Keratinocyte (primary cell): ENCODE data around the gene KIF1C. TPM values are rescaled to one million over a fixed set of nuclear protein-coding genes. Genes with fewer than 3 reads are reported as not detected.

Experiments
- DNase-seq: peaks from one replicate; pipeline ENCODE4 v3.0.0-alpha.2; 2011; ENCODE audit warnings: low read depth, missing footprints, low spot score
- FAIRE-seq: peaks from 2 replicates; lab custom pipeline; 2011; peaks lifted over from hg19 to GRCh38; lab: Jason Lieb, UNC
- H2AFZ ChIP-seq: 2 replicates; pipeline ENCODE4 v1.6.0; 2012; ENCODE audit warnings: low read length, control low read depth, inconsistent platforms; ENCODE audit not compliant: control insufficient read depth
- H3K27ac ChIP-seq: 2 replicates; pipeline ENCODE4 v1.5.1; 2011; ENCODE audit warnings: low read length; ENCODE audit not compliant: control insufficient read depth, insufficient read depth
- H3K27me3 ChIP-seq: 3 replicates; pipeline ENCODE4 v1.6.0; 2011; ENCODE audit warnings: low read length; ENCODE audit not compliant: control insufficient read depth, insufficient read depth; ENCODE audit errors: extremely low read depth
- H3K36me3 ChIP-seq, 2 experiments: 2 replicates in 1 of 2; 3 replicates in 1 of 2; pipeline ENCODE4 v1.5.1; 2011; ENCODE audit warnings: low read length in 2 of 2, mild to moderate bottlenecking in 1 of 2; ENCODE audit not compliant: control insufficient read depth in 2 of 2, insufficient read depth in 2 of 2; ENCODE audit errors: extremely low read depth in 1 of 2
- H3K4me1 ChIP-seq: 3 replicates; pipeline ENCODE4 v1.5.1; 2011; ENCODE audit warnings: low read length; ENCODE audit not compliant: control insufficient read depth, insufficient read depth; ENCODE audit errors: extremely low read depth
- H3K4me2 ChIP-seq: 3 replicates; pipeline ENCODE4 v1.6.0; 2011; ENCODE audit warnings: low read depth, low read length; ENCODE audit not compliant: control insufficient read depth, insufficient read depth; ENCODE audit errors: extremely low read depth
- H3K4me3 ChIP-seq, 3 experiments: fragments of 200-600 bp in 1 of 3; sonication (generic) in 1 of 3; 2 replicates in 2 of 3; 3 replicates in 1 of 3; pipeline ENCODE4 v1.5.1; 2011 to 2016; ENCODE audit warnings: low read length in 3 of 3, mild to moderate bottlenecking in 3 of 3, control low read depth in 2 of 3, inconsistent platforms in 1 of 3, low read depth in 1 of 3, mixed read lengths in 1 of 3, mixed run types in 1 of 3, moderate library complexity in 1 of 3; ENCODE audit not compliant: control insufficient read depth in 2 of 3, insufficient read depth in 2 of 3; ENCODE audit errors: extremely low read depth in 1 of 3
- H3K79me2 ChIP-seq: 2 replicates; pipeline ENCODE4 v1.6.0; 2012; ENCODE audit warnings: low read length; ENCODE audit not compliant: control insufficient read depth, insufficient read depth
- H3K9ac ChIP-seq: 3 replicates; pipeline ENCODE4 v1.6.0; 2011; ENCODE audit warnings: low read length; ENCODE audit not compliant: control insufficient read depth, insufficient read depth; ENCODE audit errors: extremely low read depth
- H3K9me1 ChIP-seq: 3 replicates; pipeline ENCODE4 v1.6.0; 2011; ENCODE audit warnings: low read length; ENCODE audit not compliant: control insufficient read depth, insufficient read depth; ENCODE audit errors: extremely low read depth
- H3K9me3 ChIP-seq: 2 replicates; pipeline ENCODE4 v1.5.1; 2012; ENCODE audit warnings: low read depth, low read length; ENCODE audit not compliant: control insufficient read depth
- H4K20me1 ChIP-seq: 3 replicates; pipeline ENCODE4 v1.6.0; 2011; ENCODE audit warnings: low read length; ENCODE audit not compliant: control insufficient read depth, insufficient read depth; ENCODE audit errors: extremely low read depth
- CTCF ChIP-seq, 3 experiments: IDR thresholded peaks in 1 of 3; conservative IDR thresholded peaks in 1 of 3; optimal IDR thresholded peaks in 1 of 3; 2 replicates in 2 of 3; 3 replicates in 1 of 3; pipeline versions ENCODE3 to v1.5.1; 2011; ENCODE audit warnings: low read length in 3 of 3, mild to moderate bottlenecking in 3 of 3, moderate library complexity in 2 of 3, control low read depth in 1 of 3, inconsistent platforms in 1 of 3; ENCODE audit not compliant: insufficient read depth in 2 of 3; ENCODE audit errors: extremely low read depth in 1 of 3
- EZH2 ChIP-seq: IDR thresholded peaks from one replicate; pipeline ENCODE4 v1.6.1; 2012; ENCODE audit warnings: inconsistent platforms, mild to moderate bottlenecking, low read length, moderate library complexity
- dilution Hi-C: fragments of 300-500 bp; cut with MboI; formaldehyde crosslinking; loops from one replicate; pipeline ENCODE4 v1.7.0; 2020; ENCODE audit warnings: low sequenced_read_pairs; ENCODE audit not compliant: extremely low pct_ligation_motif_present
- polyA plus RNA-seq, 5 experiments: library from polyadenylated mRNA; depleted of rRNA in 3 of 5; stranded (reverse) in 3 of 5; stranded (forward) in 1 of 5; unstranded in 1 of 5; fragments of >200 nt; gene quantifications; 1 replicate in 1 of 5; 2 replicates in 3 of 5; 3 replicates in 1 of 5; pipeline versions ENCODE4 v1.2.1 to v1.2.3, GENCODE V29; 2011 to 2012; ENCODE audit warnings: missing spikeins in 2 of 5, low read depth in 1 of 5, low replicate concordance in 1 of 5

The KIF1C gene
- polyA plus RNA-seq, 1 donor (not counting 4 experiments of a cell fraction or from before 2014, with no cell fraction given) = 93.7 TPM

- peaks cover 29 to 48% of the 10 kb centered on the region in 2 experiments for H3K36me3 ChIP-seq
- no peak overlapping the region for H3K4me2 ChIP-seq
- H4K20me1 ChIP-seq = no peaks in the 10 kb centered on the region
- H3K27ac ChIP-seq = no peak overlapping the region
- FAIRE-seq = no peak
- no peak for DNase-seq
- TF ChIP-seq EZH2 (no peak), CTCF (optimal IDR thresholded peaks at IDR 0.05 in 1 of 3, IDR thresholded peaks at IDR 0.05 in 1 of 3, conservative IDR thresholded peaks at IDR 0.05 in 1 of 3; ENCODE audit: extremely low read depth in 1 of 3, insufficient read depth in 2 of 3, low read length in 3 of 3) (no peak)
- no peaks in the 10 kb centered on the region for H3K27me3 ChIP-seq
- no peaks in the 10 kb centered on the region for H3K9me1 ChIP-seq
- H3K9ac ChIP-seq = no peak overlapping the region
- peaks cover 20% of the 10 kb centered on the region for H3K4me1 ChIP-seq
- no peaks in the 10 kb centered on the region for H3K79me2 ChIP-seq
- H2AFZ ChIP-seq = no peak overlapping the region
- H3K4me3 ChIP-seq = no peak overlapping the region
- no peaks in the 10 kb centered on the region for H3K9me3 ChIP-seq
- dilution Hi-C loops = no loop called here
These were observed 25.0 kb upstream of the KIF1C start for GRCh38 chr17:4972752-4973151.

DNA sequence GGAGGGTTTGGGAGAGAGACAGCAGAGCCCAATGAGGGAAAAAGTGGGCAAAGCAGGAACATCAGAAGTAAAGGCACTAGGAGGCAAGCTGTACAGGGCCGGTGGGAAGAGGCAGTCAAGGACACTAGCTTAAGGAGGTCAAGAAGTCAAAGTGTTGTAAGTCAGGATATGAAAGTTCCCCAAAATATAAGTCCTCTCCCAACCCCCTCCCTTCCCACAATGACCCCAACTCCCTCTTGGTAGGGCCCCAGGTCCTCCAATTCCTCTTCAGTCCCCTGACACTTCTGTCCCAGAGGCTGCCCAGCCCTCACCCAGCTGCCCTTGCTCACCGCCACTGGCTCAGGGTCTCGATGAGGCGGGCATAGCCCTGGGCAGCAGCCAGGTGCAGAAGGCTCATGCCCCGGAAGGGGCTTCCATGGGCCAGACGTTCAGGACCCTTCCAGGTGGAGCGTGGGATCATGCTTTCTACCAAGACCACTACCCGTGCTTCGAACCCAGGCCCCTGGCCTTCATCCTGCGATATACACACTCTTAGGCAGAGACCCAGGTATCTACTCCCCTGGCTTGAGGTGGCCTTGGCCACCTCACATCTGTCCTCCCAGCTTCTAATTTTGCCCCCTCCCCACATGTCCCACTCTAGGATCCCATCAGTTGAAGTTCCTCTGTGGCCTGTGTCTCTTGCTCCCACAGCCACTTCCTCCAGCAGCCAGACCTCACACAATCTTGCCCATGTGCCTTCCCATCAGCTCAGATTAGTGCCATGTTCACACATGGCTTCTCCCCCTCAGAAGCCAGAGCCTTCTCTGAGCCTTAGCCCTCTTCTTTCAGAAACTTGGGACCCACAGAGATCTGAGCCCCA is 24.3 kb upstream of the KIF1C start:
- Histone ChIP-seq H3K9ac (no peak overlapping the region), H3K27ac (no peak overlapping the region), H3K9me1 (no peaks in the 10 kb centered on the region), H3K4me1 (peaks cover 13% of the 10 kb centered on the region), H3K36me3 (peaks cover 36 to 52% of the 10 kb centered on the region in 2 experiments), H3K27me3 (no peaks in the 10 kb centered on the region), H3K9me3 (no peaks in the 10 kb centered on the region), H3K4me2 (no peak overlapping the region), H2AFZ (no peak overlapping the region), H3K79me2 (no peaks in the 10 kb centered on the region), H3K4me3 (no peak overlapping the region), H4K20me1 (no peaks in the 10 kb centered on the region)
- no peak for FAIRE-seq
- DNase-seq = no peak
- no peak for TF ChIP-seq EZH2
- TF ChIP-seq CTCF (optimal IDR thresholded peaks at IDR 0.05 in 1 of 3, IDR thresholded peaks at IDR 0.05 in 1 of 3, conservative IDR thresholded peaks at IDR 0.05 in 1 of 3; ENCODE audit: extremely low read depth in 1 of 3, insufficient read depth in 2 of 3, low read length in 3 of 3) = no peak
- dilution Hi-C loops = no loop called here
